H1 (cell line): Measurements from ENCODE around the gene DLST. TPM values are rescaled to one million over a fixed set of nuclear protein-coding genes. Genes with fewer than 3 reads are reported as not detected.

ENCODE experiments used
- CTCF ChIA-PET: fragments of 300-600 bp; sonication (Branson Sonifier 250); formaldehyde crosslinking; loops from one replicate; lab custom pipeline; 2021; ENCODE audit not compliant: partially characterized antibody; lab: Charles Lee
- POLR2A ChIA-PET: fragments of 300-600 bp; sonication (Branson Sonifier 250); formaldehyde crosslinking; loops from one replicate; lab custom pipeline; 2021; ENCODE audit warnings: inconsistent platforms; ENCODE audit not compliant: partially characterized antibody; lab: Charles Lee
- DNase-seq, 2 experiments: peaks; one replicate each; pipeline versions ENCODE4 v3.0.0 to v3.0.0-alpha.2; 2010 to 2022; ENCODE audit warnings: low spot score in 2 of 2, low read depth in 1 of 2, mixed read lengths in 1 of 2
- FAIRE-seq: peaks from 2 replicates; lab custom pipeline; 2011; peaks lifted over from hg19 to GRCh38; lab: Jason Lieb, UNC
- H2AFZ ChIP-seq: 2 replicates; pipeline ENCODE4 v1.8.1; 2012; ENCODE audit warnings: low read length, inconsistent platforms
- H2AK5ac ChIP-seq: 2 replicates; pipeline ENCODE4 v1.6.1; 2013; ENCODE audit warnings: low read depth, low read length
- H2BK120ac ChIP-seq: replicated peaks from 2 replicates; pipeline ENCODE3; 2013; ENCODE audit warnings: low read depth, low read length, inconsistent platforms
- H2BK12ac ChIP-seq: 2 replicates; pipeline ENCODE4 v1.6.1; 2013; ENCODE audit warnings: low read depth, low read length
- H2BK15ac ChIP-seq: 2 replicates; pipeline ENCODE4 v1.6.1; 2013; ENCODE audit warnings: low read length
- H2BK20ac ChIP-seq: 2 replicates; pipeline ENCODE4 v1.6.1; 2013; ENCODE audit warnings: low read length
- H2BK5ac ChIP-seq: 2 replicates; pipeline ENCODE4 v1.6.1; 2013; ENCODE audit warnings: low read depth, low read length
- H3K14ac ChIP-seq: 2 replicates; pipeline ENCODE4 v1.6.1; 2013; ENCODE audit warnings: inconsistent platforms; ENCODE audit not compliant: insufficient read length
- H3K18ac ChIP-seq: 2 replicates; pipeline ENCODE4 v1.6.1; 2013; ENCODE audit warnings: low read length; ENCODE audit errors: extremely low read depth
- H3K23ac ChIP-seq: 2 replicates; pipeline ENCODE4 v1.6.1; 2013; ENCODE audit warnings: inconsistent platforms; ENCODE audit not compliant: insufficient read length
- H3K23me2 ChIP-seq: 2 replicates; pipeline ENCODE4 v1.6.1; 2013; ENCODE audit warnings: low read depth, low read length
- H3K27ac ChIP-seq: 2 replicates; pipeline ENCODE4 v1.6.1; 2011; ENCODE audit warnings: low read depth, low read length, inconsistent platforms
- H3K27me3 ChIP-seq, 4 experiments: replicated peaks in 1 of 4; 1 replicate in 1 of 4; 2 replicates in 3 of 4; pipeline versions ENCODE4 v1.6.1 to v1.8.1; 2011 to 2013; ENCODE audit warnings: low read length in 3 of 4, mild to moderate bottlenecking in 3 of 4, inconsistent platforms in 2 of 4, mixed read lengths in 2 of 4, moderate library complexity in 1 of 4; ENCODE audit not compliant: control insufficient read depth in 3 of 4, insufficient read depth in 3 of 4; ENCODE audit errors: extremely low read depth in 1 of 4
- H3K36me3 ChIP-seq, 4 experiments: 2 replicates each; pipeline versions ENCODE4 v1.6.1 to v1.8.1; 2011 to 2013; ENCODE audit warnings: mild to moderate bottlenecking in 4 of 4, low read length in 3 of 4, moderate library complexity in 2 of 4, control low read depth in 1 of 4, inconsistent platforms in 1 of 4; ENCODE audit not compliant: insufficient read depth in 4 of 4, control insufficient read depth in 2 of 4
- H3K4ac ChIP-seq: replicated peaks from 2 replicates; pipeline ENCODE3; 2013; ENCODE audit warnings: low read length, low read depth, mixed read lengths, inconsistent platforms; ENCODE audit not compliant: insufficient read length
- H3K4me1 ChIP-seq, 4 experiments: replicated peaks in 1 of 4; 1 replicate in 1 of 4; 2 replicates in 3 of 4; pipeline versions ENCODE4 v1.6.1 to v1.8.1; 2011 to 2013; ENCODE audit warnings: low read length in 3 of 4, inconsistent platforms in 2 of 4, mixed read lengths in 1 of 4; ENCODE audit not compliant: insufficient read depth in 4 of 4, control insufficient read depth in 3 of 4
- H3K4me2 ChIP-seq, 2 experiments: 2 replicates each; pipeline versions ENCODE4 v1.6.1 to v1.8.1; 2011 to 2013; ENCODE audit warnings: low read depth in 2 of 2, low read length in 2 of 2, control low read depth in 1 of 2, inconsistent platforms in 1 of 2, mild to moderate bottlenecking in 1 of 2; ENCODE audit not compliant: insufficient read depth in 1 of 2
- H3K4me3 ChIP-seq, 4 experiments: fragments of 200-600, 300-600 bp in 1 of 4; sonication (generic), shearing (Covaris generic), sonication (Bioruptor Twin) in 1 of 4; 2 replicates each; pipeline versions ENCODE4 v1.5.1 to v1.8.1; 2011 to 2016; ENCODE audit warnings: low read length in 4 of 4, low read depth in 3 of 4, control low read depth in 2 of 4, inconsistent platforms in 2 of 4, mild to moderate bottlenecking in 2 of 4, mixed read lengths in 1 of 4, moderate library complexity in 1 of 4; ENCODE audit not compliant: insufficient read depth in 2 of 4; ENCODE audit errors: extremely low read depth in 1 of 4
- H3K56ac ChIP-seq: replicated peaks from 2 replicates; pipeline ENCODE3; 2013; ENCODE audit warnings: low read depth, mild to moderate bottlenecking, mixed read lengths, low read length, inconsistent platforms; ENCODE audit not compliant: insufficient read length
- H3K79me1 ChIP-seq: 2 replicates; pipeline ENCODE4 v1.6.1; 2013; ENCODE audit warnings: low read depth, low read length, control low read depth
- H3K79me2 ChIP-seq, 2 experiments: 2 replicates each; pipeline versions ENCODE4 v1.6.1 to v1.8.1; 2012 to 2013; ENCODE audit warnings: low read length in 2 of 2, mild to moderate bottlenecking in 2 of 2, inconsistent platforms in 1 of 2; ENCODE audit not compliant: insufficient read depth in 2 of 2, control insufficient read depth in 1 of 2
- H3K9ac ChIP-seq, 4 experiments: replicated peaks in 1 of 4; 1 replicate in 1 of 4; 2 replicates in 3 of 4; pipeline versions ENCODE4 v1.6.1 to v1.8.1; 2011 to 2013; ENCODE audit warnings: low read depth in 3 of 4, low read length in 3 of 4, control low read depth in 2 of 4, mild to moderate bottlenecking in 2 of 4, moderate library complexity in 2 of 4, inconsistent platforms in 1 of 4; ENCODE audit errors: extremely low read depth in 1 of 4
- H3K9me3 ChIP-seq, 2 experiments: 2 replicates each; pipeline versions ENCODE4 v1.6.1 to v1.8.1; 2012 to 2013; ENCODE audit warnings: mild to moderate bottlenecking in 2 of 2, moderate library complexity in 2 of 2, control low read depth in 1 of 2, inconsistent platforms in 1 of 2, low read depth in 1 of 2, low read length in 1 of 2, mixed read lengths in 1 of 2; ENCODE audit not compliant: insufficient read depth in 2 of 2
- H4K20me1 ChIP-seq, 2 experiments: replicated peaks in 1 of 2; 2 replicates each; pipeline versions ENCODE3 to v1.8.1; 2011 to 2013; ENCODE audit warnings: inconsistent platforms in 2 of 2, low read length in 2 of 2, mild to moderate bottlenecking in 1 of 2; ENCODE audit not compliant: insufficient read depth in 2 of 2, control insufficient read depth in 1 of 2
- H4K5ac ChIP-seq: 2 replicates; pipeline ENCODE4 v1.6.1; 2013; ENCODE audit warnings: low read length, low read depth, mixed read lengths, inconsistent platforms; ENCODE audit not compliant: insufficient read length
- H4K8ac ChIP-seq: 2 replicates; pipeline ENCODE4 v1.8.0; 2013; ENCODE audit warnings: mild to moderate bottlenecking, moderate library complexity, low read length, inconsistent platforms; ENCODE audit not compliant: insufficient read depth; ENCODE audit errors: extremely low read depth
- H4K91ac ChIP-seq: replicated peaks from 2 replicates; pipeline ENCODE3; 2013; ENCODE audit warnings: low read length, mixed read lengths, inconsistent platforms; ENCODE audit not compliant: insufficient read length
- CBX5 ChIP-seq: fragments of 300-800, 300-1000 bp; sonication (generic); IDR thresholded peaks from 2 replicates; pipeline ENCODE4 v1.7.1; 2016; ENCODE audit warnings: antibody characterized with exemption, low read length, low read depth
- CREB1 ChIP-seq: IDR thresholded peaks from 2 replicates; pipeline ENCODE4 v1.6.1; 2012; ENCODE audit warnings: inconsistent platforms
- HDAC2 ChIP-seq, 2 experiments: fragments of 300-600 bp in 1 of 2; sonication (generic) in 1 of 2; IDR thresholded peaks; 2 replicates each; pipeline ENCODE4 v1.6.1; 2011 to 2012; ENCODE audit warnings: low read depth in 2 of 2, low read length in 2 of 2, mild to moderate bottlenecking in 2 of 2, moderate library complexity in 2 of 2, borderline replicate concordance in 1 of 2, inconsistent platforms in 1 of 2
- JUN ChIP-seq: IDR thresholded peaks from 2 replicates; pipeline ENCODE4 v1.6.1; 2011; ENCODE audit warnings: low read depth, mild to moderate bottlenecking, improper control_type of control experiment, low read length
- SAP30 ChIP-seq: fragments of 300-600 bp; sonication (generic); IDR thresholded peaks from 2 replicates; pipeline ENCODE4 v1.7.1; 2012; ENCODE audit warnings: low read length, moderate library complexity, mild to moderate bottlenecking, inconsistent platforms; ENCODE audit not compliant: insufficient read depth, insufficient replicate concordance
- TEAD4 ChIP-seq: IDR thresholded peaks from 2 replicates; pipeline ENCODE4 v1.6.1; 2012; ENCODE audit warnings: low read depth, low read length, inconsistent platforms, mixed read lengths
- WGBS, 2 experiments: shearing (Covaris generic) in 1 of 2; methylation state at CpG; one replicate each; pipeline versions ENCODE4 v1.1.6 to v1.1.7; 2013 to 2015; ENCODE audit warnings: low lambda C conversion rate in 2 of 2, mixed read lengths in 2 of 2, inconsistent platforms in 1 of 2, low coverage in 1 of 2, missing lambda C conversion rate in 1 of 2; ENCODE audit not compliant: insufficient replicate concordance in 2 of 2, insufficient coverage in 1 of 2, insufficient read length in 1 of 2; ENCODE audit errors: extremely low coverage in 1 of 2, missing lambda C conversion rate in 1 of 2; 5-methylcytosine and 5-hydroxymethylcytosine counted together
- polyA plus RNA-seq, 7 experiments: library from polyadenylated mRNA; depleted of rRNA in 3 of 7; stranded (reverse) in 5 of 7; unstranded in 2 of 7; fragments of >200 nt in 5 of 7; fragments of 200-250 nt in 2 of 7; gene quantifications; 1 replicate in 5 of 7; 2 replicates in 1 of 7; 4 replicates in 1 of 7; pipeline versions ENCODE4 v1.2.1 to v1.2.3, GENCODE V29; 2011 to 2013; ENCODE audit warnings: missing spikeins in 2 of 7, mixed read lengths in 2 of 7
- total RNA-seq: library from RNA; stranded (reverse); fragmentation: NEBNext Ultra II Directional; extraction: Animal tissue kit (Norgen Biotek cat#: 25700); gene quantifications from 2 replicates; pipeline ENCODE4 v1.2.1, GENCODE V29; 2021

Gene DLST
- total and polyA plus RNA-seq, 2 of the 8 experiments (the other 6 are each of a cell fraction or from before 2014, with no cell fraction given), result 96.5 to 117 TPM

GRCh38 chr14:74852922-74853530 lies 28.7 kb upstream of the DLST start:
- H3K23me2 ChIP-seq, result no peaks in the 10 kb centered on the region
- H3K79me1 ChIP-seq, result no peaks in the 10 kb centered on the region
- POLR2A ChIA-PET, result interaction anchor here (1.1 to 1.5 kb wide), 5 partner anchors 8 to 57 kb away, joined by 3 to 4 read pairs (median 3); no protein-coding TSS in a partner anchor
- no peak for DNase-seq
- WGBS, 2 experiments, result 61% methylated on average over 2 of the region's 2 CpGs; no CpG with 5 or more reads in 1 of the 2 experiments
- H3K36me3 ChIP-seq, result no peaks in the 10 kb centered on the region
- H3K4me3 ChIP-seq, result no peak overlapping the region
- H2BK120ac ChIP-seq, result no peak overlapping the region
- H3K18ac ChIP-seq, result no peak overlapping the region
- H3K27ac ChIP-seq, result no peak overlapping the region
- no peak overlapping the region for H4K5ac ChIP-seq
- H3K9me3 ChIP-seq, result no peaks in the 10 kb centered on the region
- H3K27me3 ChIP-seq, result no peaks in the 10 kb centered on the region
- H3K9ac ChIP-seq, result no peak overlapping the region
- H3K4me1 ChIP-seq, result no peaks in the 10 kb centered on the region
- no peak overlapping the region for H2BK15ac ChIP-seq
- H2BK20ac ChIP-seq, result no peak overlapping the region
- H2AFZ ChIP-seq, result no peak overlapping the region
- H3K23ac ChIP-seq, result no peak overlapping the region
- H3K4me2 ChIP-seq, result no peak overlapping the region
- H3K14ac ChIP-seq, result no peak overlapping the region
- H3K56ac ChIP-seq, result no peak overlapping the region
- no peaks in the 10 kb centered on the region for H3K79me2 ChIP-seq
- no peak overlapping the region for H4K91ac ChIP-seq
- no peak overlapping the region for H2BK5ac ChIP-seq
- H4K20me1 ChIP-seq, result no peaks in the 10 kb centered on the region
- no peak overlapping the region for H2AK5ac ChIP-seq
- no peak for FAIRE-seq
- no peak overlapping the region for H4K8ac ChIP-seq
- H3K4ac ChIP-seq, result no peak overlapping the region
- H2BK12ac ChIP-seq, result no peak overlapping the region
- TF ChIP-seq CREB1 (no peak), HDAC2 (IDR thresholded peaks at IDR 0.05; ENCODE audit: borderline replicate concordance in 1 of 2, low read depth in 2 of 2, low read length in 2 of 2) (no peak), TEAD4 (no peak), SAP30 (no peak), JUN (no peak), CBX5 (no peak)
- CTCF ChIA-PET, result interaction anchor here (1.0 to 18.3 kb wide), 7 partner anchors 9 to 235 kb away, joined by 3 to 509 read pairs (median 3); partner anchors contain the start of genes DLST and PROX2
